CD4-positive, alpha-beta T cell treated with Interleukin-12 subunit alpha and Interleukin-12 subunit beta, for 1 hour (primary cell): ENCODE measurements around the gene TMEM14B.
"Not testable (repeated sequence)": the region's sequence is repeated elsewhere in the genome, so short reads cannot be mapped to it uniquely, and the experiment has no call there.

Source experiments
- DNase-seq: peaks from one replicate; pipeline ENCODE4 v3.0.0-alpha.2; 2020

Gene TMEM14B

GRCh38 chr6:10749734-10750133, 2.1 kb downstream of the TMEM14B start:
- no peak for DNase-seq

GRCh38 chr6:10750568-10750967, 3.0 kb downstream of the TMEM14B start:
- not testable (repeated sequence) for DNase-seq

GRCh38 chr6:10751757-10752156, 4.2 kb downstream of the TMEM14B start:
- peak; percentile 38 for DNase-seq

- no peak for DNase-seq
These were observed 8.5 kb downstream of the TMEM14B start for GRCh38 chr6:10756085-10756484.

GRCh38 chr6:10759312-10759839, 11.8 kb downstream of the TMEM14B start:
- DNase-seq, result peak; percentile 38

- DNase-seq, result no peak
These were observed 12.3 kb downstream of the TMEM14B start for GRCh38 chr6:10759884-10760329.

- DNase-seq, result no peak
These were observed 15.4 kb downstream of the TMEM14B start for GRCh38 chr6:10763006-10763405.

- no peak for DNase-seq
These were observed 21.8 kb downstream of the TMEM14B start for GRCh38 chr6:10769419-10769818.

- no peak for DNase-seq
These were observed 23.8 kb downstream of the TMEM14B start for GRCh38 chr6:10771371-10771894.

GRCh38 chr6:10778230-10778629, 30.6 kb downstream of the TMEM14B start:
- no peak for DNase-seq

- no peak for DNase-seq
These were observed 31.5 kb downstream of the TMEM14B start for GRCh38 chr6:10779076-10779475.

GRCh38 chr6:10791673-10792072, 44.1 kb downstream of the TMEM14B start:
- no peak for DNase-seq

- no peak for DNase-seq
These were observed 44.5 kb downstream of the TMEM14B start for GRCh38 chr6:10792101-10792500.

- DNase-seq, result no peak
These were observed 45.4 kb downstream of the TMEM14B start for GRCh38 chr6:10793035-10793434.

GRCh38 chr6:10793695-10794094, 46.1 kb downstream of the TMEM14B start:
- DNase-seq, result no peak

- no peak for DNase-seq
These were observed 46.6 kb downstream of the TMEM14B start for GRCh38 chr6:10794239-10794638.

GRCh38 chr6:10800810-10801209, 53.2 kb downstream of the TMEM14B start:
- no peak for DNase-seq

GRCh38 chr6:10801224-10801848, 53.7 kb downstream of the TMEM14B start:
- peak; percentile 69 for DNase-seq
